Right atrium auricular region (tissue), 2 donors: ENCODE measurements around the gene TPO. TPM values are rescaled to one million over a fixed set of nuclear protein-coding genes. Genes with fewer than 3 reads are reported as not detected.

Experiments used
- DNase-seq: peaks from one replicate; pipeline ENCODE4 v3.0.0-alpha.2; 2019; ENCODE audit warnings: low spot score
- H3K27ac ChIP-seq, 2 donors: fragments of 200-600 bp; sonication (generic); 1 replicate in 1 of 2; 2 replicates in 1 of 2; pipeline ENCODE4 v1.5.1; 2016 to 2019
- H3K27me3 ChIP-seq, 2 donors: fragments of 200-600 bp; sonication (generic); one replicate each; pipeline versions ENCODE4 v1.5.1 to v1.6.0; 2017 to 2019
- H3K36me3 ChIP-seq: fragments of 200-600 bp; sonication (generic); one replicate; pipeline ENCODE4 v1.5.1; 2016
- H3K4me1 ChIP-seq, 2 donors: fragments of 200-600 bp; sonication (generic); one replicate each; pipeline versions ENCODE4 v1.5.1 to v1.6.0; 2017 to 2019
- H3K4me3 ChIP-seq, 2 donors: fragments of 200-600 bp; sonication (generic); 1 replicate in 1 of 2; 2 replicates in 1 of 2; pipeline ENCODE4 v1.5.1; 2017 to 2019; ENCODE audit warnings: mild to moderate bottlenecking in 1 of 2, moderate library complexity in 1 of 2
- H3K9me3 ChIP-seq, 2 donors: fragments of 200-600 bp; sonication (generic); one replicate each; pipeline ENCODE4 v1.5.1; 2019
- total RNA-seq, 2 donors: library from RNA; depleted of rRNA; stranded (reverse); fragments of >200 nt; gene quantifications; one replicate each; pipeline ENCODE4 v1.1.0, GENCODE V29; 2016
- TF ChIP-seq, protein P1 (sequence below), 2 donors: fragments of 200-600 bp; sonication (generic); IDR thresholded peaks; one replicate each; pipeline ENCODE4 v1.5.1; 2019; ENCODE audit warnings: antibody characterized with exemption in 2 of 2

TPO gene
- 1 to 10 TPM in 1 of 2 donors, under 1 TPM in 1; 0.08 to 2.7 TPM for total RNA-seq

DNA sequence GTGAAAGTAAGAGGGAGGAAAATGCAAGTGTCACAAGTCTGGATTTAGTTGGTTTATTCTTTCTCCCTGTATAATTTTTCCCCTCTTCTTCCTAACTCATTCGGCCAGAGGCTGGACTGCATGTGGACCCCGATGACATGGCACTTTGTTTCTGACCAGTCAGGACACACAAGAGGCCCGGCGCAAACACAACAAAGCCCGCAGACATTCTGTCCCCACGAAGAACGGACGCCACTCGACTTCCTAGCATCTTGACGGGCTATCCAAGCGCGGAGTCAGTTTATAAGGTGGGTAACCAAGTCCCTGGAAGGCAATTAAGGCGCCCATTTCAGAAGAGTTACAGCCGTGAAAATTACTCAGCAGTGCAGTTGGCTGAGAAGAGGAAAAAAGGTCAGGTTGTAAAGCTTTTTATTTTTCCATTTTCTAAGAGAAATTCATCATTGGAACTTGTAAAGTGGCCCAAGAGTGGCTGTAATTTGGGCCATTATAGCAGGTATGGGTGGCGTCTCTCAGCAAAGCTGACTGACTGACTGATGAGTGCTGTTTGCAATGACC, at the start of gene TPO:
Gene TPO (plus strand): TSS at position 308 of the 555 bp plus-strand sequence. CDS start 946 bp downstream, outside the sequence.
- no peak within 1 kb of the TSS for H3K27ac ChIP-seq
- no peak for DNase-seq
- H3K9me3 ChIP-seq: no peaks in the 10 kb centered on the region
- no peaks in the 10 kb centered on the region for H3K4me1 ChIP-seq
- H3K27me3 ChIP-seq: no peaks in the 10 kb centered on the region
- no peaks in the 10 kb centered on the region for H3K36me3 ChIP-seq
- no peak within 1 kb of the TSS for H3K4me3 ChIP-seq
- TF ChIP-seq, protein P1, sequence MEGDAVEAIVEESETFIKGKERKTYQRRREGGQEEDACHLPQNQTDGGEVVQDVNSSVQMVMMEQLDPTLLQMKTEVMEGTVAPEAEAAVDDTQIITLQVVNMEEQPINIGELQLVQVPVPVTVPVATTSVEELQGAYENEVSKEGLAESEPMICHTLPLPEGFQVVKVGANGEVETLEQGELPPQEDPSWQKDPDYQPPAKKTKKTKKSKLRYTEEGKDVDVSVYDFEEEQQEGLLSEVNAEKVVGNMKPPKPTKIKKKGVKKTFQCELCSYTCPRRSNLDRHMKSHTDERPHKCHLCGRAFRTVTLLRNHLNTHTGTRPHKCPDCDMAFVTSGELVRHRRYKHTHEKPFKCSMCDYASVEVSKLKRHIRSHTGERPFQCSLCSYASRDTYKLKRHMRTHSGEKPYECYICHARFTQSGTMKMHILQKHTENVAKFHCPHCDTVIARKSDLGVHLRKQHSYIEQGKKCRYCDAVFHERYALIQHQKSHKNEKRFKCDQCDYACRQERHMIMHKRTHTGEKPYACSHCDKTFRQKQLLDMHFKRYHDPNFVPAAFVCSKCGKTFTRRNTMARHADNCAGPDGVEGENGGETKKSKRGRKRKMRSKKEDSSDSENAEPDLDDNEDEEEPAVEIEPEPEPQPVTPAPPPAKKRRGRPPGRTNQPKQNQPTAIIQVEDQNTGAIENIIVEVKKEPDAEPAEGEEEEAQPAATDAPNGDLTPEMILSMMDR (IDR thresholded peaks at IDR 0.05): no peak

DNA sequence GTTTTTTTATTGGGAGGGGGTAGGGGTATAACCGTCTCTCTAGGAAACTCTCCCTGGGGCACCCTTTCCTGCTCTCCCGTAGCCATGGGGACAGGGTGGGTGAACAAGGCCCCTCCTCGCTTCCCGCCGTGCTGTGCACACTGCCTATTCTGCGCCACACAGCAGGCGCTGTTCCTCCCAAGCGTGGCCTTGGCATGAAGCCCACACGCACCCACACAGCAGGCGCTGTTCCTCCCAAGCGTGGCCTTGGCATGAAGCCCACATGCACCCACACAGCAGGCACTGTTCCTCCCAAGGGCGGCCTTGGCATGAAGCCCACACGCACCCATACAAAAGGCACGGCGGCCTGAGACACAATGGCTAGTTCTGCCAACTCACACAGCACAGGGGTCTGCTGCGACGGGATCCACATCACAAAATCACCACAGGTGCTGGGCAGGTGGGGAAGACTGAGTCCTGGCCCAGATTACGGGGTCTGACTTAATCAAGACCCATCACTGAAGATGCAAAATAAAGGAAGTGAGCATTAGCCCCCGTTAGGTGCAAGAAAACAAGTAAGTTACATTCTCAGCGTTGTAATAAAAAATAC, 46.6 kb upstream of the TPO start:
- no peak overlapping the region for H3K4me3 ChIP-seq
- no peaks in the 10 kb centered on the region for H3K27me3 ChIP-seq
- no peak for DNase-seq
- TF ChIP-seq, protein P1 (IDR thresholded peaks at IDR 0.05): no peak
- no peak overlapping the region for H3K27ac ChIP-seq
- no peaks in the 10 kb centered on the region for H3K36me3 ChIP-seq
- H3K4me1 ChIP-seq: no peaks in the 10 kb centered on the region
- H3K9me3 ChIP-seq: no peaks in the 10 kb centered on the region

DNA sequence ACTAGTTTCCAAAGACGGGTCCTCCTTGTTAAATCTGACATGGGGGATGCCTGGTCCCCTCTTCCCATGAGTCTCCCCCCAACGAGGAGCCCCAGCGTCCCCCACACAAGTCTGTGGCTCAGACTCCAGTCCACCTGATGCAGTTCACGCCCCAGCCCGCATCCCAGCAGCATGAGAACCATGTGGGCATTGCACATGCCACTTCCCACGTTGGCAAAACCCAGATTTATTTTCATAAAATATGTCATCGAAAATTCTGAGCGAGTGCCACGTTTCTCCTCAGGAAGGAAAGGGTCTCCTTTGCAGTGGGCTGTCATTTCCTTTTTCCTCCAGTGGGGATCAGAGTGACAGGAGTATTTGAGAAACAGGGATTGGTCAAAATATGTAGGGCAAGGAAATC, 45.7 kb upstream of the TPO start:
- DNase-seq: no peak
- no peaks in the 10 kb centered on the region for H3K4me1 ChIP-seq
- no peaks in the 10 kb centered on the region for H3K36me3 ChIP-seq
- no peaks in the 10 kb centered on the region for H3K9me3 ChIP-seq
- TF ChIP-seq, protein P1 (IDR thresholded peaks at IDR 0.05): no peak
- no peak overlapping the region for H3K4me3 ChIP-seq
- no peaks in the 10 kb centered on the region for H3K27me3 ChIP-seq
- no peak overlapping the region for H3K27ac ChIP-seq

DNA sequence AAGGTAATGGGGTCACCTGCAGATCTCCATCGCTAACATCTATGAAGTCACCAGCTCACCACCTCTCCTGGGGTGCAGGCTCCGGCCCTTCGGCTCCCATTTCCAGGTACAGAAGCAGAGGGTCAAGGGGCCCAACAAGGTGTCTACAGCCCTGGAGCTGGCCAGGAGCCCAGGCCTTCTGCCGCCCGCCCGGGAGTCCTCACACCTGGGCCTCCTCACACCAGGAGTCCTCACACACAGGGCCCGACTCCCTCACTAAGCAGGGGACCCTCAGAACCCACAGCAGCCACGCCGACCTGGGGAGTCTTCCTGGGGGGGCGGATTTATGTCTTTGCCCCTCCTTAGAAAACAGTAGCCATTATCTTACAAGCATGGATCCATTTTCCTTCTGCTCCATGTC, 43.4 kb upstream of the TPO start:
- no peak overlapping the region for H3K4me3 ChIP-seq
- H3K9me3 ChIP-seq: no peaks in the 10 kb centered on the region
- no peaks in the 10 kb centered on the region for H3K4me1 ChIP-seq
- H3K27me3 ChIP-seq: no peaks in the 10 kb centered on the region
- TF ChIP-seq, protein P1 (IDR thresholded peaks at IDR 0.05): no peak
- no peak for DNase-seq
- H3K27ac ChIP-seq: no peak overlapping the region
- H3K36me3 ChIP-seq: no peaks in the 10 kb centered on the region

DNA sequence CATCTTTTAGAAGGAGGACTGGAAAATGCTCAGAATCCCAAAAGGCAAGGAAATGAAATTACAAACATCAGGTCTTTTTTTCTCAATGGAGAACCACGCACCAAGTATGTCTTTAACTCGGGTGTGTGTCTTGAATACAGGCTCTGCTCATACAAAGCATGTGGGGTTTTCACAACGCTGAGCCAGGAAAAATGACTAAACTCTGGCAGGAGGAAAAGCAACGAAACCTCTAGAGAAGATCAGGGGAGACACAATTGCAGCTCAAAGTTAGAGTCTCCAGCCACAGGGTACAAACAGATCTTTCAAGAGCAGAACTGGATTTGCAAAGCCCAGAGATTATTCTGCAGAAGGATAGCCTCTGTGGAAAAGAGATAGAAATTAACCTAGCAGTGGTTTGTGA, 42.8 kb upstream of the TPO start:
- no peak for DNase-seq

More for the DNA sequence above, 42.8 kb upstream of the TPO start:
- H3K4me3 ChIP-seq: no peak overlapping the region
- H3K4me1 ChIP-seq: no peaks in the 10 kb centered on the region
- no peaks in the 10 kb centered on the region for H3K9me3 ChIP-seq
- no peaks in the 10 kb centered on the region for H3K36me3 ChIP-seq
- no peaks in the 10 kb centered on the region for H3K27me3 ChIP-seq
- no peak overlapping the region for H3K27ac ChIP-seq
- TF ChIP-seq, protein P1 (IDR thresholded peaks at IDR 0.05): no peak
